H9 (cell line): Measurements from ENCODE around the gene AMOTL1. TPM values are rescaled to one million over a fixed set of nuclear protein-coding genes. Genes with fewer than 3 reads are reported as not detected.

Source experiments
- DNase-seq: peaks from one replicate; pipeline ENCODE4 v3.0.0-alpha.2; 2017
- H2AFZ ChIP-seq: one replicate; pipeline ENCODE4 v1.6.1; 2013; ENCODE audit warnings: mild to moderate bottlenecking, low read length, control low read depth, moderate library complexity
- H2AK5ac ChIP-seq: 2 replicates; pipeline ENCODE4 v1.6.1; 2013; ENCODE audit warnings: low read length, control low read depth, mixed read lengths; ENCODE audit not compliant: insufficient read length
- H2BK120ac ChIP-seq: one replicate; pipeline ENCODE4 v1.6.1; 2013; ENCODE audit warnings: low read depth, mild to moderate bottlenecking, low read length, control low read depth, inconsistent platforms; ENCODE audit not compliant: poor library complexity, severe bottlenecking
- H2BK12ac ChIP-seq: 2 replicates; pipeline ENCODE4 v1.6.1; 2013; ENCODE audit warnings: low read length, control low read depth, mixed read lengths, low read depth; ENCODE audit not compliant: insufficient read length
- H2BK15ac ChIP-seq: 2 replicates; pipeline ENCODE4 v1.6.1; 2013; ENCODE audit warnings: low read depth, low read length, control low read depth
- H2BK20ac ChIP-seq: one replicate; pipeline ENCODE4 v1.6.1; 2013; ENCODE audit warnings: low read depth, mild to moderate bottlenecking, low read length, control low read depth, inconsistent platforms; ENCODE audit not compliant: poor library complexity, severe bottlenecking
- H2BK5ac ChIP-seq: 2 replicates; pipeline ENCODE4 v1.6.1; 2013; ENCODE audit warnings: low read length, control low read depth, mixed read lengths; ENCODE audit not compliant: insufficient read length
- H3K14ac ChIP-seq: 2 replicates; pipeline ENCODE4 v1.6.1; 2013; ENCODE audit warnings: low read length, control low read depth; ENCODE audit not compliant: insufficient read depth
- H3K18ac ChIP-seq: 2 replicates; pipeline ENCODE4 v1.6.1; 2013; ENCODE audit warnings: low read depth, mild to moderate bottlenecking, mixed read lengths, low read length, control low read depth; ENCODE audit not compliant: insufficient read length
- H3K23ac ChIP-seq: 2 replicates; pipeline ENCODE4 v1.6.1; 2013; ENCODE audit warnings: low read length, control low read depth, mixed read lengths, low read depth; ENCODE audit not compliant: insufficient read length
- H3K23me2 ChIP-seq: 2 replicates; pipeline ENCODE4 v1.6.1; 2013; ENCODE audit warnings: low read depth, mild to moderate bottlenecking, mixed read lengths, low read length, control low read depth; ENCODE audit not compliant: insufficient read length, poor library complexity, severe bottlenecking
- H3K27ac ChIP-seq: 2 replicates; pipeline ENCODE4 v1.5.1; 2013; ENCODE audit warnings: low read length, control low read depth, mixed read lengths, low read depth; ENCODE audit not compliant: insufficient read length
- H3K27me3 ChIP-seq: 2 replicates; pipeline ENCODE4 v1.6.1; 2013; ENCODE audit warnings: low read length, control low read depth, inconsistent platforms; ENCODE audit not compliant: insufficient read depth
- H3K4ac ChIP-seq: 2 replicates; pipeline ENCODE4 v1.6.1; 2013; ENCODE audit warnings: low read depth, mild to moderate bottlenecking, control low read depth, inconsistent platforms, low read length, moderate library complexity
- H3K4me1 ChIP-seq: 2 replicates; pipeline ENCODE4 v1.6.1; 2013; ENCODE audit warnings: low read length, control low read depth, inconsistent platforms; ENCODE audit not compliant: insufficient read depth
- H3K4me2 ChIP-seq: 2 replicates; pipeline ENCODE4 v1.6.1; 2013; ENCODE audit warnings: low read length, control low read depth, mixed read lengths; ENCODE audit not compliant: insufficient read length, insufficient read depth
- H3K56ac ChIP-seq: 2 replicates; pipeline ENCODE4 v1.6.1; 2013; ENCODE audit warnings: low read depth, mild to moderate bottlenecking, mixed read lengths, low read length, control low read depth; ENCODE audit not compliant: insufficient read length
- H3K79me1 ChIP-seq: 2 replicates; pipeline ENCODE4 v1.6.1; 2013; ENCODE audit warnings: low read depth, mild to moderate bottlenecking, moderate library complexity, low read length, control low read depth, inconsistent platforms; ENCODE audit not compliant: insufficient read depth, poor library complexity, severe bottlenecking
- H3K79me2 ChIP-seq: 2 replicates; pipeline ENCODE4 v1.6.1; 2013; ENCODE audit warnings: low read length, control low read depth, inconsistent platforms; ENCODE audit not compliant: insufficient read depth
- H3K9ac ChIP-seq: 2 replicates; pipeline ENCODE4 v1.6.1; 2013; ENCODE audit warnings: low read length, control low read depth, mixed read lengths; ENCODE audit not compliant: insufficient read length; ENCODE audit errors: extremely low read depth
- H3K9me3 ChIP-seq: one replicate; pipeline ENCODE4 v1.6.1; 2013; ENCODE audit warnings: low read depth, low read length, inconsistent platforms; ENCODE audit not compliant: control insufficient read depth
- H3T11ph ChIP-seq: one replicate; pipeline ENCODE4 v1.6.1; 2013; ENCODE audit warnings: mild to moderate bottlenecking, low read length, control low read depth, inconsistent platforms
- H4K20me1 ChIP-seq: one replicate; pipeline ENCODE4 v1.6.1; 2013; ENCODE audit not compliant: control insufficient read depth, insufficient read length, insufficient read depth
- H4K5ac ChIP-seq: 2 replicates; pipeline ENCODE4 v1.6.1; 2013; ENCODE audit warnings: low read depth, mild to moderate bottlenecking, mixed read lengths, low read length, control low read depth; ENCODE audit not compliant: insufficient read length
- H4K8ac ChIP-seq: replicated peaks from 2 replicates; pipeline ENCODE4 v1.6.1; 2013; ENCODE audit warnings: low read length, control low read depth, mixed read lengths, low read depth; ENCODE audit not compliant: insufficient read length
- H4K91ac ChIP-seq: 2 replicates; pipeline ENCODE4 v1.6.1; 2013; ENCODE audit warnings: low read depth, mild to moderate bottlenecking, moderate library complexity, mixed read lengths, low read length, control low read depth; ENCODE audit not compliant: insufficient read length
- H3K27ac Mint-ChIP-seq, 3 experiments: 2 replicates in 2 of 3; 3 replicates in 1 of 3; pipeline ENCODE4 v1.8.0; 2020 to 2021; ENCODE audit warnings: mixed read lengths in 3 of 3, mild to moderate bottlenecking in 1 of 3, moderate library complexity in 1 of 3
- H3K27me3 Mint-ChIP-seq: 2 replicates; pipeline ENCODE4 v1.8.0; 2021; ENCODE audit warnings: low read depth, mild to moderate bottlenecking, moderate library complexity, mixed read lengths
- H3K36me3 Mint-ChIP-seq, 3 experiments: 2 replicates in 2 of 3; 3 replicates in 1 of 3; pipeline ENCODE4 v1.8.0; 2020 to 2021; ENCODE audit warnings: low read depth in 3 of 3, mixed read lengths in 3 of 3; ENCODE audit not compliant: insufficient read depth in 1 of 3
- H3K4me1 Mint-ChIP-seq, 2 experiments: 2 replicates each; pipeline ENCODE4 v1.8.0; 2020; ENCODE audit warnings: mixed read lengths in 2 of 2
- H3K4me3 Mint-ChIP-seq, 2 experiments: 2 replicates in 1 of 2; 3 replicates in 1 of 2; pipeline ENCODE4 v1.8.0; 2020 to 2021; ENCODE audit warnings: mild to moderate bottlenecking in 2 of 2, mixed read lengths in 2 of 2, moderate library complexity in 1 of 2
- H3K9me3 Mint-ChIP-seq, 2 experiments: 2 replicates in 1 of 2; 3 replicates in 1 of 2; pipeline ENCODE4 v1.8.0; 2020; ENCODE audit warnings: mild to moderate bottlenecking in 2 of 2, mixed read lengths in 2 of 2, moderate library complexity in 1 of 2
- WGBS: extraction: QIAGEN DNeasy Blood & Tissue Kit; methylation state at CpG from one replicate; pipeline ENCODE4 v1.1.7; 2013; ENCODE audit warnings: missing lambda C conversion rate, low lambda C conversion rate, mixed read lengths; ENCODE audit not compliant: insufficient read length; ENCODE audit errors: extremely low coverage; 5-methylcytosine and 5-hydroxymethylcytosine counted together
- total RNA-seq: library from RNA; stranded (reverse); gene quantifications from 2 replicates; pipeline ENCODE4 v1.2.1, GENCODE V29; 2021
- TF ChIP-seq, protein P1 (sequence below): fragments of 200-600 bp; sonication (generic); conservative IDR thresholded peaks from 3 replicates; pipeline ENCODE4 v1.8.0; 2021; ENCODE audit warnings: antibody characterized with exemption, mild to moderate bottlenecking

AMOTL1 gene
- total RNA-seq, 1 experiment from 2014 or later: 18.5 TPM

DNA sequence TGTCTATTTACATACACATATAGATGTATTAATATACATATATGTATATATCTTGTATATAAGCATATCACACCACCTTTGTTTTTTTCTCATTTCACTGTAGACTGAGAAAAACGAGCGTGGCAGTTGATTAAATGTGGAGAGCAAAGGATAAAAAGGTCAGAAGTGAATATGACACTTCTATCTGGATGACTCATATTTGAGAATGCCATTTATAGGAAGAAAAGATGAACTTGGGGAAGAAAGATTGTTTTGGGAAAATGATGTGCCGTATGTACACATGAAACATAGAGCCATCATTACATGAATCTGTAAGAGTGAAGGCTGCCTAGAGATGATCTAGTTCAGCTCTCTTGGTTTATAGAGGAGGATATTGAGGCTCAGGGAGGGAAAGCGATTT, 28.7 kb downstream of the AMOTL1 start:
- Histone ChIP-seq H2BK15ac (no peak overlapping the region), H2AK5ac (no peak overlapping the region), H3K27ac (no peak overlapping the region), H2BK12ac (no peak overlapping the region), H3K14ac (no peak overlapping the region), H4K20me1 (no peaks in the 10 kb centered on the region), H2BK5ac (no peak overlapping the region), H2BK120ac (no peak overlapping the region), H3K4me2 (no peak overlapping the region), H3K4me1 (no peaks in the 10 kb centered on the region), H3K23me2 (no peaks in the 10 kb centered on the region), H4K91ac (no peak overlapping the region), H3K56ac (no peak overlapping the region), H3K4ac (no peak overlapping the region), H3K79me2 (peaks cover 5% of the 10 kb centered on the region; the same call in 1 of the 2 replicates), H3K23ac (no peak overlapping the region), H3K9ac (no peak overlapping the region), H3K79me1 (peaks cover 3% of the 10 kb centered on the region), H2BK20ac (no peak overlapping the region), H4K8ac (no peak overlapping the region), H3K27me3 (no peaks in the 10 kb centered on the region), H4K5ac (no peak overlapping the region), H2AFZ (no peak overlapping the region), H3K18ac (no peak overlapping the region), H3K9me3 (no peaks in the 10 kb centered on the region), H3T11ph (no peak overlapping the region)
- peaks cover 9 to 18% (median 12%) of the 10 kb centered on the region in 3 experiments for H3K36me3 Mint-ChIP-seq
- no peaks in the 10 kb centered on the region for H3K9me3 Mint-ChIP-seq
- no peak overlapping the region for H3K4me3 Mint-ChIP-seq
- H3K4me1 Mint-ChIP-seq: peaks cover 2 to 6% of the 10 kb centered on the region in 2 experiments; a peak in 2 of 4 replicates
- TF ChIP-seq, protein P1, sequence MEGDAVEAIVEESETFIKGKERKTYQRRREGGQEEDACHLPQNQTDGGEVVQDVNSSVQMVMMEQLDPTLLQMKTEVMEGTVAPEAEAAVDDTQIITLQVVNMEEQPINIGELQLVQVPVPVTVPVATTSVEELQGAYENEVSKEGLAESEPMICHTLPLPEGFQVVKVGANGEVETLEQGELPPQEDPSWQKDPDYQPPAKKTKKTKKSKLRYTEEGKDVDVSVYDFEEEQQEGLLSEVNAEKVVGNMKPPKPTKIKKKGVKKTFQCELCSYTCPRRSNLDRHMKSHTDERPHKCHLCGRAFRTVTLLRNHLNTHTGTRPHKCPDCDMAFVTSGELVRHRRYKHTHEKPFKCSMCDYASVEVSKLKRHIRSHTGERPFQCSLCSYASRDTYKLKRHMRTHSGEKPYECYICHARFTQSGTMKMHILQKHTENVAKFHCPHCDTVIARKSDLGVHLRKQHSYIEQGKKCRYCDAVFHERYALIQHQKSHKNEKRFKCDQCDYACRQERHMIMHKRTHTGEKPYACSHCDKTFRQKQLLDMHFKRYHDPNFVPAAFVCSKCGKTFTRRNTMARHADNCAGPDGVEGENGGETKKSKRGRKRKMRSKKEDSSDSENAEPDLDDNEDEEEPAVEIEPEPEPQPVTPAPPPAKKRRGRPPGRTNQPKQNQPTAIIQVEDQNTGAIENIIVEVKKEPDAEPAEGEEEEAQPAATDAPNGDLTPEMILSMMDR: no peak
- WGBS: no CpG with 5 or more reads among the region's 4 CpGs
- H3K27ac Mint-ChIP-seq: no peak overlapping the region
- no peak for DNase-seq
- no peaks in the 10 kb centered on the region for H3K27me3 Mint-ChIP-seq
